HG02571 (cell line): ENCODE data around the gene OPALIN.

Experiments used
- ATAC-seq: cut with Tn5 transposase; IDR thresholded peaks from one replicate; pipeline ENCODE4 v1.9.1; 2021; ENCODE audit warnings: mild to moderate bottlenecking, moderate library complexity; ENCODE audit not compliant: unreplicated experiment

Gene OPALIN, protein sequence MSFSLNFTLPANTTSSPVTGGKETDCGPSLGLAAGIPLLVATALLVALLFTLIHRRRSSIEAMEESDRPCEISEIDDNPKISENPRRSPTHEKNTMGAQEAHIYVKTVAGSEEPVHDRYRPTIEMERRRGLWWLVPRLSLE

DNA sequence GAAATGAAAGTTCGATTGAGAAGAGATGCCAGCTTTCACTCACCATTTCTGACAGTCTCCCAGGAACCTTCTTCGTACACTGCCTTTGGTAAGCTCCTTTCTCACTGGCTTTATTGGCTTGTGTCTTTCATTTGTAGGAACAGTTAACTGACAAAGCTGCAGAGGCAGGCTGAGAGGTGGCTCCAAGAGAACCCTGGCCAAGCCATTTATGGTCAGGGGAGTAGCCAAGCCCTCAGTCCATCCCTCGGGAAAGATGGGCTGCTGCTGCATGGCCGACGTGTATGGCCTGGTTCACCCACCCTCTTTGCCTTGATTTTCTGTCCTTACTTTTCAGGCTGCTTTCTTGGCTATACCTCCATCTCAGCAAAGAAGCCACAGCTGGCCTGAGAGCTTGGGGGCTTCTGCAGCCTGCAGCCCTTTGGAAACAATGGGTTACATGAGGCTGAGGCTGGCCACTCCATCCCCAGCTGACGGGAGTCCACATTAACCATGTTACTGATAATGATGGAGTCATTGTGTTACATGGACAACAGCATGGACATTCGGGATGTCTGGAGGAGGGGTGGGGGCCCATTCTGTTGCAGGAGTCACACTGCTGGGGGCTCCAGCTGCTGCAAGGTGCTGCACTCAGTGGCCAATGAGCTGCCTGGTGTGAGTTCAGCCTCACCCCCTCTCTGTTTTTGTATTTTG lies at the start of gene OPALIN:
TSS of gene OPALIN (minus strand) at position 152 of the 690 bp plus-strand sequence. CDS start at position 46, 106 bp downstream.
- ATAC-seq = no peak

DNA sequence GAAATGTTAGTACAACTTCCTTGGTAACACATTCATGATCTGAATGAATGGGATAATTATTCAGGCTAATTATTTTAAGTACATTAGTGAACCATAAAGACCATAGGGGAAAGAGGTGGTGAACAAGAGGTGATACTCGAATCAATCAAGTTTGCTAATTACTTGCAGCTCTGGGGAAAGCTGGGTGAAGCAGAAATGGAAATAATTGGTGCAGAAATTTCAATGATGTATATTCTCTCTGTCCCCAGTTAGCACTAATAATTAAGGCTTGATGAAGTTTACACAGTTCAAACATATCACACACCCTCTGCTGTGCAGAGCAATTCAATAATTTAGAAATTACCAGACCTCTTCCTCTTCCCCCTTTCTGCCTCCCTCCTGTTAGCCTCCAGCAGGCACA lies 49.4 kb upstream of the OPALIN start:
- ATAC-seq = no peak

DNA sequence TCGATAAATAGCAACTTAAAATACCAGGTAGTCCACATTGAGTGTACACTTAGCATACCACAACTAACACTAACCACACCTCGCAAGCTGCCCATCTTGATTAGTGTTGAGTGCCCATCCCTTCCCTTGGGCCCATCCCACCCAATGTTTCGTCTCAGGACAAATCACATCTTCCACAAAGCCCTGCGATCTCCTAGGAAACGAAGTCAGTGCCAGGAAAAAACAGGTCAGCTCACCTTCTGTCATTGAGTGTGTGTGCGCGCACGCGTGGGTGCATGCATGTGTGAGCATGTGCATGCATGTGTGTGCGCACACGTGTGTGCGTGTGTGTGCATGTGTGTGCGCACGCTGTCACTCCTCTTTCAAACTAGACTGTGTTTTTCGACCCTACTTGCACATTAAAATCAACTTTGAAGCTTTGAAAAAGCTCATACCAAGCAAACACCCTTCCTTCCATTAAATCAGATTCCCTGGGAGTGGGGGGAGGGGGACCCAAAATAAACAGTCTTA lies 48.8 kb upstream of the OPALIN start:
- no peak for ATAC-seq

DNA sequence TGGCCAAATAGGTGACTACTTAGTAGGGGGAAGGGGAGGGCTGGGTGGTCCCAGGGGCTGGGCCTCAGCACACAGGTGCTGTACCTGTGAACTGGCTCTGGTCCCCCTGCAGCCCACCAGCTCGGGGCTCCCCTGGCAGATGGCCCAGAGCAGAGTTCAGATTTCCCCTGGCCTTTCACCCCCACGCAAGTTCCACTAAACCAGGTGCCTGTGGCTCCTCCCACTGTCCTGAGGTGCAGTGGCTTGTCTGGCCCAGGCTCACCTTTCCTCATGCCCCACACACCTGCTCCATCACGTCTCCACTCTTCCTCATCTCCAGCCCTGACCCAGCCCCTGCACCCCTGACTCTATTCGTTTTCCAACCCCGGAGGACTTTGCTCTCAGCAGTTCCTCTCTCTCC lies 47.3 kb upstream of the OPALIN start:
- ATAC-seq = no peak

DNA sequence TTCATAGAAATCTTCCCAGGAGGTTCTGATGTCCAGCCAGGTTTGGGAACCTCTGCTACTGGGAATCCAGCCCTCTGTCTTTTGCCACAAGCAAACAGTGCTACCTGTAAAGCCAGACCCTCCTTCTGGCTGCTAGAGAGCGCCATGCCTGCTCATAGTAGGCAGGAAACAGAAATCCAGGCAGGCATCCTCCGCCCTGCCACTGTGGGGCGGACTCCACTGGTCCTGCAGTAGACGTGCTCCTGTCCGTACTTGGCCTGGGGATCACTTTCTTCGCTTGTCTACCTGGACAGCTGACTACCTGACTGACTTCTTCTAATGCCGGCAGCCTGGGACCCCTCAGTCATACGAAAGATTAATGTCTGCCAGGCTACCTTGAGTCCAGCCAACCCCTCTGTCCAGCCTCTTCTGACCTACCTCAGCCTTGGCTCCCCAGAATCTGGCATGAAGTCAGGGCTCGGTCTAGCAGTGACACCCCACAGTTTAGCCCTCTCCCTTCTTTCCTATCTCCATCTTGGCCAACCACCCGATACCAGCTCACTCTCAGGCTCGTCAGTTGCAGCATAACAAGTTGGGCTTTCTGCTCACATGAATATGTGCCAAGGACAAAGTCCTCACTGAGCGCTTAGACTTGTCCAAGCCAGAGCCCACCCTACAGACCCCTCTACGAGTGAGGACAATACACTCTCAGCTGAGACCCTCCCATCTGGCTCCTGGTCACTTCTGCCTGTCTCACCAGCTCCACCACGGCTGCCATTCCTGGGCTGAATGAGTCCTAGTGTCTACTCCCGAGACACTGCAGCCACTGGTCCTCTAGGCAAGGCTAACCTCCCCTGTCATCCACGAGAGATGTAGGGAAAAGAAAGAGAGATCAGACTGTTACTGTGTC lies 43.9 kb upstream of the OPALIN start:
- no peak for ATAC-seq

DNA sequence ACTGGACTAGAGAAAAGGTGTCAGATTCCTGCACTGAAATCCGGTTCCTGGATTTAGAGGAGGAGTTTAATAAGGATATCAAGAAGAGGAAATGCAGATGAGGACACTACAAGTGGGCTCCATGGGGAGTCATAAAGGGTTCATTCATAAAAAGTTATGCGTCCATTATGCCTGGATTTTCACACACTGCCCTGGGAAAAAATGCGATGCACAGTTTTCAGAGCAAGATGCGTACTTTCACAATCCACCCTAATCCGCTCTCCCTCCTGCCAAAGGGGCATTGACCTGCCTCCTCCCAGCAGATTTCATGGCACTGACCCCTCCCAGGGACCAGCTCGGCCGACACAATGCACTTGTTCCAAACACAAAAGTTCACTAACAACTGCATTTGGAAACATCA lies 42.2 kb upstream of the OPALIN start:
- no peak for ATAC-seq

DNA sequence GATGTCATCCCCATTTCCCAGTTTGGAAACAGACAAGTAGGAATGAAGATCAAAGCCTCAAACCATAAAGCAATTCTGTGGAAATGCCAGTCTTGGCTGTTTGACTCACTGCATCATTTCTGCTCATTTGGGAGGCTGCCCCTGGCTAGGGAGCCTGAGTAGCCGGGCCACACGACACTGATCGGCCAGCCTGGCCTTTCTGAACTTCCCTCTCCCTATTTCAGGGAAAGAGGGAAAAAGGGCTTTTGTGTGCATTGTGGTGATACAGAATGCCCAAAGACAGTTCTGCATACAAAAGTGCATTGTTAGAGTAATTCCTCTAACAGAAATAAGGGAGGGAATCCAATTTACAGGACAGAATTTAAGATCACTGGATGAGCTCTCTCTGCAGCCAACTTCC lies 41.7 kb upstream of the OPALIN start:
- no peak for ATAC-seq

DNA sequence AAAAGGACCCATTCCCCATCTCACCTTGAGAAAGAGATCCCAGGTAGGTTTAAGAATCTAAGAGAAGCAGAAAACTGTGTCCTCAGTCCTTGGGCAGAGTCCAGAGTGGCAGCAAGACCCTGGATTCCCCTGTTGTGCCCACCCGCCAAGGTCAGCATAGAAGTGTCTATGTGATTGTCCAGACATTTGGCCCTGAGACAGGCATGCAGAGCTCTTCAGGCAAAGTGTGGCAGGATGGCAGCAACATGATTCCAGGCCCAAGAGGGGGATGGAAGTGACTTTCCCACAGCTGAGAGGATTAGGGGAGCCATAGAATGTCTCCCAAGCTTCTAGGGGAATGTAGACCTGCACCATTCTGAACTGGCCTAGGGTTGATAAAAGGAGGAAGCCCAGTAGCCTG lies 39.1 kb upstream of the OPALIN start:
- no peak for ATAC-seq

DNA sequence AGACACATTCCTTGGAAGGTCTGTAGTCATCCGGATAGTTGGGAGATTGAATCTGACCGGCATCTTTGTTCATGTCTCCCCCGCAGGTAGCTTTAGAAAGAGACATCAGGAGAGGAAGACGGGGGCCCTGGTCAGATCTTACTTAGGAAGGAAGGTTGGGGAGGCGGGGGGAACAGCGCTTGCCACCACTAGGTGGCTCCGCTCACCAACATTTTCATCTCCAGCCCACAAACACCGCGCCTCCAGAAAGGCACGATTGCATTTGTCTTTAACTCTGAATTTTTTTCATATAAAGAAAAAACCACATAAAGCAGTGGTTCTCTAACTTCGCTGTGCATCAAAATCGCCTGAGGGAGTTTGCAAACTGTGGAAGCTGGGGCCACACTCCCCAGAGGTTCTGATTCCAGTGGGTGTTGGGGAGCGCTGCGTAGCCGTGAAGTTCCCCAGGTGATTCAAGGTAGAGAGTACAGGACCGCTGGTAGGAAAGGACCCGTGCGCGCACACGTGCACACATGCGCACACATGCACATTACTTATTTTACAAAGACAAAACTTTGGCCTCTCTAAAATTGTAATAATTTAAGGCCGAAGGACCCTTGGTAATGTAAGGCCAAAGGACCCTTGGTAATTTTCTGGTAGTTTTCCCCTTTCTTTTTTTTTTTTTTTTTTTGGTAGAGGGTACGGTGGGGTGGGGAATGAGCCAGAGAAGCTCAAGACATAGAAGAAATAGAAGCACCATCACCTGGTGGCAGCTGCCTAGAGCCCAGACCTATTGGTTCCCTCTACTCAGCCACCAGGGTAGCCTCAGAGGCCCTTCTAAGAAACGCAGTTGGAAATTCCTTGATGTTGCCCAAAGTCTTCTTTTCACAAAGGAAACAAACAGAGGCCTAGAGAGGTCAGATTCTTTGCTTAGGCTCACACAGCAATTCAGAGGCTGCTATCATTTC lies 37.4 kb upstream of the OPALIN start:
- ATAC-seq = no peak

DNA sequence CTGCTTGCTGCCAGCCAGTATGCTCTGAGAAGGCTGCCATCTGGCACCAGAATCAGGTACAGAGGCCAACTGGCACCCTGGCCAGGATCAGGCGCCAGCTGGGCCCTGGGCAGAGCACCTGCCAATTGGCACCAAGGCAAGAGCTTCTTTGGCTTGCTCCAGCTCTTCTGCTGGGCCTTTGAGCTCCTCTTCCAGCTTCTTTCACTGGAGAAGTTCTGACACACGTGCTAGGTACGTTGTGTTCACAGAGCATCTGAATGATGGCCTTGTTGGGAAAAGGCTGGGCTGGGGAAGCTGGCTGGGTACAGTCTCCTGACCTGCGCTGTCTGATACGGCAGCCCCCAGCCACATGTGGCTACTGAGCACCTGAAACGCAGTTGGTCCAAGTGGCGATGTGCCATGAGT lies 31.7 kb upstream of the OPALIN start:
- no peak for ATAC-seq

DNA sequence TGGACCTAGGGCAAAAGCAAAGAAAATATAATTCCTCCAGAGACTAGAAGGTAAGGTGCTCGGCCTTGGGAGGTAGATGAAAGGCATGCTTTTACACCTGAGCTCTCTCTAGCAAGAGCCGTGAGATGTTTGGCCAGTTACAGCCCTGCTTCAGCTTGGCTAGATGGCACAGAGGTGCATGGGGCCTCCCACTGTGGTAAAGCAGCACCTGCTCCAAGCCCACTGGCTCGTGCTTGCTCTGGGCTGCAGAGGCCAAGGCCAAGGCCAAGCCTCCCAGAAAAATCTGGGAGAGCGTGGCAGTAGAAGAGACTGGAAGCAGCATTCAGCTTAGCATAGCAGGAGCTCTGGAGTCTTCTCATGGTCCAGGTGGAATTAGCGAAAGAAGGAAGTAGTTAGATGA lies 31.0 kb upstream of the OPALIN start:
- no peak for ATAC-seq

DNA sequence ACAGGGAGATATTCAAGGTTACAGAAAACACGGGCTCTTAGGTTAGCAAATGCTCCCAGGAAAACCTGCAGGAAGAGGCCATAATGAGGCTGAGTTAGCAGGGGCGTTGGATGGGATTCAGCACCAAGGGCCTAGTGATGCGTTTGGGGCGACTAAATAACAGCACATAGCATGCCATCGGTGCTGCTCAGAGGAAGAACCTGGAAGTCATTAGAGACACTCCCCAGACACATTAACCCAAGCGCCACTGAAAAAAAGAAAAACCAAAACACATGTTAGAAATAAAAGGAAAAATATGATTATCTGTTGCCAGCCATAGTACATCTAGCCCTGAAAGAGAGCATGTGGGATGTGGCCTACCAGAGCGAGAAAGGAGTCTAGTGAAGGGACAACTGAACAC lies 28.8 kb upstream of the OPALIN start:
- no peak for ATAC-seq

DNA sequence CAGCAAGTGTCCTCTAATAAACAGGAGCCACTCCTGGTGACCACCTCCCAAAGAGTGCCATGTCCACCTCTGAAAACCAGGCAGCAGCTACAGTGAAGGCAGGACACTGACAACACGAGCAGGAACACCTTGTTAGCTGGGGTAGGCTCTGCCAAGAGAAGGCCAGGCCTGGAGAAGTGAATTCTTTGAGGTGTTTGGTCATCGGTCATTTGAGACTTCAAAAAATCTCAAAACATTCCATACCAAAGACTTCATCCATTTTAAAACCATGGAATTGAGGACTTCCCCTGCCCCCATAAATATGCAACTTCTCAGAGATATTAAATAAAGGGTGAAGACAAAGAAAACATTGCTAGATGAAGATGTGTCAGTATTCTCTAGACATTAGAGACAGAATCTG lies 28.4 kb upstream of the OPALIN start:
- no peak for ATAC-seq

DNA sequence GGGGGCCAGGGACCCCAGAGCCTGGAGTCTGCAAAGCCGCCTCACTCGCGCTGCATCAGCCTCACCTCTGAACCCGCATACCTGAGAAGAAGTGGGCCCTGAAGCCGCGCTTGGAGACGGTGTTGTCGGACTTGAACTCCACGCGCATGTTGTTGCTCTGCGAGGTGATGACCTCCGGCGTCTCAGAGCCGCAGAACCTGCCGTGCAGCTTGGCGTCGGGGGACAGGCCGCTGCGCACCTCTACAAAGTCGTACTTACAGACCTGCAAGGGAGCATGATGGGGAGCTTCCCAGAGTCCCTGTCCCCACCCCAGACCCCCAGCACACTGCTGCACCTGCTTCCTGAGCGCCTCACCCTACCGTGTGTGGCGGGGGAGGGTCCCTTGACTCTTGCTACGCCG lies 25.7 kb upstream of the OPALIN start:
- ATAC-seq = no peak

DNA sequence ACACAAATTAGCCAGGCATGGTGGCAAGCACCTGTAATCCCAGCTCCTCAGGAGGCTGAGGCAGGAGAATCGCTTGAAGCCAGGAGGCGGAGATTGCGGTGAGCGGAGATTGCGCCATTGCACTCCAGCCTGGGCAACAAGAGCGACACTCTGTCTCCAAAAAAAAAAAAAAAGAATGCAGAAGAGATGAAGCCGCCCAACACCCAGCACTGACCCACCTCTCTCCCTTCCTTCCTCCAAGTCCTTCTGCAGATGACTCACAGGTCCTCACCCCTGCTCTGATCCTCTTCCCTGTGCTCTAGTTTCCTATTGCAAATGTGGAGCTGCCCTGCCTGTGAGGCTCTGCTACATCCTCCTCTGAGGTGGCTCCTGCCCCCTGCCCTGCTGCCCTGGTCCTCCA lies 22.0 kb upstream of the OPALIN start:
- no peak for ATAC-seq

DNA sequence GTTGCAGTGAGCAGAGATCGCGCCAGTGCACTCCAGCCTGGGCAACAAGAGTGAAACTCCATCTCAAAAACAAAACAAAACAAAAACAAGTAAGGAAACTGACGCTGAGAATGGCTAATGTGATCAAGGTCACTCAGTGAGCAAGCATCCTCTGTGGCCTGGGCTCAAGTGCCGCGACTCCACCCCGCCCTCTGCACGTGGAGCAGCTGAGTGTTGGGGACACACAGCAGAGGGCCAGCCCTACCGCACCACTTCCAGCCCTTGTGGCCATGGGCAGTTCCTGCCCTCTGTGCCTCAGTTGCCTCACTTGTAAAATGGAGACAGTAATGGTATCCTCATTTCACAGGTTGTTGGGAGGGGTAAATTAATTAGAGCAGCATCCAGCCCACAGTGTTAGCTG lies 21.0 kb upstream of the OPALIN start:
- ATAC-seq = no peak

DNA sequence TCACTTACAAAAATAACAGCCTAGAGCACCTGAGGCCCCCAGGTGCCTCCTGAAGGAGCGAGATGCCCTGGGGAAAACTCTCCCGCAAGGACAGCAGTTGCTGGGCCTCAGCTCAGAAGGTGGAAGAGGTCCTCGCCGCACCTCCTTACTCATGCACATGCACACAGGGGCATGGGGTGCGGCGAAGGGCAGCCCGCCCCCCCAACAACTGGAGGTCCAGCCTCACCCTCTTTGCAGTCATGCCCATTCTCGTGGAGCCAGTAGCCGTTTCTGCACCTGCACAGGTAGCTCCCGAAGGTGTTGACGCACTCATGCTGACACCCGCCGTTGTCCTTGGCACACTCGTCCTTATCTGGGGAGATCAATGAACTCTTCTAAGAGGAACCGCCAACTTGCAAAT lies 19.9 kb upstream of the OPALIN start:
- no peak for ATAC-seq

DNA sequence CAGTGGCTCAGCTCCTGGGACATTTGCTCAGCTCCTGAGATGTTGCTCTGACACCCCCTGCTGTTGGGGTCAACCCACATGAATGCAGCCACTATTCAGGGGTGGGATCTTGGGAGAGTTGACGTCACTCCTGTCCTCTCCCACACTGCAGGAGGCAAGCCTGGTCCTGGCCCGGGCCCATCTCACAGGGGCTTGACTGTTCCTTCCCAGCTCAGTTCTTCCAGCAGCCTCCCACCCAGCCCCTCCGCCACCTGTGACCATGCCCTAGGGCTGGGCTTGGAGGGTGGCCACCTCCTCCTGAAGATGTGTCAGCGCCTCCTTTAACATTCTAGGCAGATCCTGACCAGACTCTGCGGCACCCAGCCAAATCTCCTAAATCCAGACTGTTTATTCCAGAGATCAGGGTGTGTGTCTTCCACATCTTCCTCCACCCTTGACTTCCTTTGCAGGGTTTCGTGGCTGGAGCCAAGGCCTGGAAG lies 19.1 kb upstream of the OPALIN start:
- ATAC-seq = no peak

DNA sequence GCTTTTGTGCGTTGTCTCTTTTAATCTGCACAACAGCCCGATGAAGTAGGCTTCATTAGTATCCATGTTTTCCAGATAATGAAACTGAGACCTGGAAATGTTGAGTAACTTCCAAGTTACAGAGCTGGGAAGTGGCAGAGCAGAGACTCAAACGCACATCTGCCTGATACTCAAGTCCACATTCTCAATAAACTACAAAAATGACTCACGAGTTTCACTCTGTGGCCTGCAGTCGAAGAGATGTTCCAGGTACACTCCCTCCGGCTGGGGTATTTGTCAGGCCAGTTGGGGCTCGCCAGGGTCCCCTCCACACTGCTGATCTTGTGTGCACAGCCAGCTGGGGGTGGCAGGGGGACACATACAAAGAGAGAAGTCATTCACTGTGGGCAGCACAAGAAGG lies 17.7 kb upstream of the OPALIN start:
- no peak for ATAC-seq

DNA sequence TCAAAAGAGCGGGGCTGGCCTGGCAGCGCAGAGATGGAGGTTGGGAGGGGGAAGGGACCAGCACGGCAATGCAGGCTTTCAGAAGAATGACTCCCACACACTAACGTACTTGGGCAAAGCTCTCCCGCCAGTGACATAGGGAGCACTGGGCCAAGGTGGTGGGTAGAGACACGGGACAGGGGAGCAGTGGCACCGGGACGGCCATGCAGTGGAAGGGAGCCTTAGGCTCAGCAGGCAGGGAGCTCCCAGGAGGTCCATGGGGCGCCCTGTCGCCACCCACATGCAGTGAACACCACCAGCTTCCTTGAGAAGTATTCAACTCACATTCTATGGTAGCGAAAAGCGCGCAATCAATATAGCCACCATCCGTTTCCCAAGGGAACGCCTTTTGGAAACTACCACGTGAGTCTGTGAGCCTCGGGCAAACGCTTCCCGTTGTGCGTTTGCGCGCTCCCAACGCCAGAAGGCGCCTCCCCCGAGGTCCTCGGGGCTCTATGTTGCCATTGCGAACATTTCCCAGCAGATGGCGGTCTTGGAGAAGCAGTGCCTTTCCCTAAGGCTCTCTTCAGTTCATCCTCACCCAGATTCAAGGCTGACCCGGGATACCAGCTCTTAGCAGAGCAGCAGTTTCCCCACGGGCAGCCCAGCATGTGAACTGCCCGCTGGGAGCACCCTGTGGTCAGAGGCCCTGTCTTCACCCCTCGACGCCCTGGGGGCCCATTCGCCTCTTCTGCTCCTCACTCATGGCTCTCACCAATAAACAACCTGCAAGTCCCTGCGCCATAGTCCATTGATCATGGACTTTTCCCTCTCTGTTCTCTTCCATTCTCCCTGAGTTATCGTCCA lies 16.4 kb upstream of the OPALIN start:
- peak; percentile 45 for ATAC-seq
